ENCODE results near the gene DLGAP5.

GRCh38 chr14:55098561-55098898, 92.9 kb downstream of the DLGAP5 start:
- TF ChIP-seq CTCF (IDR thresholded peaks at IDR 0.05; ENCODE audit: low read depth, low read length) (no peak), EZH2phosphoT487 (IDR thresholded peaks at IDR 0.05; ENCODE audit: low read depth) (no peak)
